Inflammatory macrophage treated with lipopolysaccharide for 1 hour (primary cell): ENCODE results near the gene TUBB6.

ENCODE experiments used
- DNase-seq, 2 donors: peaks; one replicate each; pipeline ENCODE4 v3.0.0-alpha.2; 2020 to 2022

Gene TUBB6

GRCh38 chr18:12315911-12316310 is 7.9 kb downstream of the TUBB6 start:
- DNase-seq: no peak

- DNase-seq: peak; percentile 52 to 58
Measured at GRCh38 chr18:12317664-12318333, 9.8 kb downstream of the TUBB6 start.

- no peak for DNase-seq
Measured at GRCh38 chr18:12318334-12318697, 10.3 kb downstream of the TUBB6 start.

- DNase-seq: no peak
Measured at GRCh38 chr18:12318857-12319256, 10.8 kb downstream of the TUBB6 start.

- DNase-seq: no peak
Measured at GRCh38 chr18:12321333-12321732, 13.3 kb downstream of the TUBB6 start.

- DNase-seq: no peak
Measured at GRCh38 chr18:12324991-12325725, 17.1 kb downstream of the TUBB6 start.

- no peak for DNase-seq
Measured at GRCh38 chr18:12325726-12326245, 17.7 kb downstream of the TUBB6 start.

GRCh38 chr18:12326711-12327460 is 18.8 kb downstream of the TUBB6 start:
- DNase-seq: no peak

GRCh38 chr18:12327510-12328178 is 19.6 kb downstream of the TUBB6 start:
- peak; percentile 64 to 88 for DNase-seq

- no peak for DNase-seq
Measured at GRCh38 chr18:12328179-12328823, 20.3 kb downstream of the TUBB6 start.

- DNase-seq: no peak
Measured at GRCh38 chr18:12329125-12329698, 21.2 kb downstream of the TUBB6 start.

- DNase-seq: no peak
Measured at GRCh38 chr18:12330766-12331165, 22.7 kb downstream of the TUBB6 start.

GRCh38 chr18:12333506-12334290 is 25.7 kb downstream of the TUBB6 start:
- no peak for DNase-seq

GRCh38 chr18:12334366-12334808 is 26.3 kb downstream of the TUBB6 start:
- DNase-seq: no peak

- DNase-seq: no peak
Measured at GRCh38 chr18:12334863-12335262, 26.8 kb downstream of the TUBB6 start.

- DNase-seq: no peak
Measured at GRCh38 chr18:12335503-12335902, 27.5 kb downstream of the TUBB6 start.

GRCh38 chr18:12336171-12336613 is 28.2 kb downstream of the TUBB6 start:
- DNase-seq: no peak

- DNase-seq: no peak
Measured at GRCh38 chr18:12336887-12337286, 28.8 kb downstream of the TUBB6 start.

GRCh38 chr18:12338382-12338781 is 30.3 kb downstream of the TUBB6 start:
- no peak for DNase-seq

GRCh38 chr18:12340945-12341660 is 33.1 kb downstream of the TUBB6 start:
- no peak for DNase-seq
